HG03196 (cell line): Measurements from ENCODE around the gene GNA15.

Experiments used
- ATAC-seq: cut with Tn5 transposase; IDR thresholded peaks from one replicate; pipeline ENCODE4 v1.9.1; 2021; ENCODE audit not compliant: unreplicated experiment

The GNA15 gene

DNA sequence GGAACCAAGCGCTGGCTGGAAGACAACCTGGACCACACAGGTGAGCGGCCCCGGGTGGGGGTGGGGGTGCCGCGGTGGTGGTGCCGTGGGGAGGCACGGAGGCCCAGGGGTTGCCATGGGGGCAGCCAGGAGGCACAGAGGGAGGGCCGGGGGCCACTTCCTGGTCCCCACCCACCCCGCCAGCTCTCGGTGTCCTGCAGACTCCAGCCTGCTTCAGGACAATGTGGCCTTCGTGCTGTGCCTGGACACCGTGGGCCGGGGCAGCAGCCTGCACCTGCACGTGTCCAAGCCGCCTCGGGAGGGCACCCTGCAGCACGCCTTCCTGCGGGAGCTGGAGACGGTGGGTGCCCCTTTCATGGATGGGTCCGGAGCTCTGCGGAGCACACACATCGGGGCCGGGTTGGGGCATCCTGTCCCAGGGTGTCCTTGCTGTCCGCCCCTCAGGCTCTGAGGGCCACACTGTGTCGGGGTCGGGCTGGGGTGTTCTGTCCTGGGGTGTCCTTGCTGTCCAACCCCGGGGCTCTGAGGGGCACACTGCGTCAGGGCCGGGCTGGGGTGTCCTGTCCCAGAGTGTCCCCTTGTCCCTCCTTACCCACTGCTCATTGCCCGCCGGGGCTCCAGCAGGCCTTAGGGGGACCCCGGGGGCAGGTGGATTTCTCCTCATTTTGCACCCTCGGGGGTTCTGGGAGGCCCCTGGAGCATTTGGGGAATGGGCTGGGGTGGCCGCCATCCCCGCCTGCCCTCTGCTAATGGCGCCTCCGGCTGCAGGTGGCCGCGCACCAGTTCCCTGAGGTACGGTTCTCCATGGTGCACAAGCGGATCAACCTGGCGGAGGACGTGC lies 68.2 kb downstream of the GNA15 start:
- no peak for ATAC-seq

DNA sequence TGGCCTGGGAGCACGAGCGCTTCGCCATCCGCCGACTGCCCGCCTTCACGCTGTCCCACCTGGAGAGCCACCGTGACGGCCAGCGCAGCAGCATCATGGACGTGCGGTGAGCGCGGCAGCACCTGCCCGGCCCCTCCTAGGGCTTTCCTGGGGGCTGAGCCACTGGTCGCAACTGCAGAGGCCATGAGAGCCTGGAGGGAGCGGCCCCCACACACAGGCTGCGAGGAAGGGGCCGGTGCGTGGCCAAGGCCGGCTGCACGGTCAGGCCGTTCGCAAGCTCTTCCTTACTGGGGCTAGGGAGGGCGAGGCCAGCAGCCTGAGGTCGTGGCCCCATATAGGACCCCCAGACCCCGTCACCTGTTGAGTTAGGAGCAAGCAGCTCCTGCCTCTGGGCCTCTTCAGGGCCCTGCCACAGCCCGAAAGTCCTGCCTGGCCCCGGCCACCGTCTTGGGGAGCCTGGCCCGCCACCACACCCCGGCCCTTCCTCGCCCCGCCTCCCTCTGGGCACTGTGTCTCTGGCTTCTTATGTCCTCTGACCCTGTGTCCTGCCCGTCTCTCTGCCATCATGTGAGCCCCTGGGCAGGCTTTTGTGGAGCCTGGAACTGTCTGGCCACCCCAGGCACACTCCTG lies 68.9 kb downstream of the GNA15 start:
- ATAC-seq: no peak

DNA sequence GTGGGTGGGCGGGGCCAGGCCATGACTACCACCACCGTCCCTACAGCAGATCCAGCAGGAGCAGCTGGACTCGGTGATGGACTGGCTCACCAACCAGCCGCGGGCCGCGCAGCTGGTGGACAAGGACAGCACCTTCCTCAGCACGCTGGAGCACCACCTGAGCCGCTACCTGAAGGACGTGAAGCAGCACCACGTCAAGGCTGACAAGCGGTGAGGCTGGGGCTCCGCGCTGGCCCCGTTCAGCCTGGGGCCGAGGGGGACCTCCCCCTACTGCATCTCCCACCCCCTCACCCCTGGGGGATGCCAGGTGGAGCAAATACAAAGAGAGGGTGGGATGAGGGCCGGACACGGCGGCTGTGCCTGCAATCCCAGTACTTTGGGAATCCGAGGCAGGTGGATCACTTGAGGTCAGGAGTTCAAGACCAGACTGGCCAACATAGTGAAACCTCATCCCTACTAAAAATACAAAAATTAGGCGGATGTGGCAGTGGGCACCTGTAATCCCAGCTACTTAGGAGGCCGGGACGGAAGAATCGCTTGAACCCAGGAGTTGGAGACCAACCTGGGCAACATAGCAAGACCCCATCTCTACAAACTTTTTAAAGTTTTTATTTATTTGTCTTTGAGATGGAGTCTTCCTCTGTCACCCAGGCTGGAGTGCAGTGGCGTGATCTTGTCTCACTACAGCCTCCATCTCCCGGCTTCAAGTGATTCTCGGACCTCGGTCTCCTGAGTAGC lies 70.6 kb downstream of the GNA15 start:
- ATAC-seq: no peak

DNA sequence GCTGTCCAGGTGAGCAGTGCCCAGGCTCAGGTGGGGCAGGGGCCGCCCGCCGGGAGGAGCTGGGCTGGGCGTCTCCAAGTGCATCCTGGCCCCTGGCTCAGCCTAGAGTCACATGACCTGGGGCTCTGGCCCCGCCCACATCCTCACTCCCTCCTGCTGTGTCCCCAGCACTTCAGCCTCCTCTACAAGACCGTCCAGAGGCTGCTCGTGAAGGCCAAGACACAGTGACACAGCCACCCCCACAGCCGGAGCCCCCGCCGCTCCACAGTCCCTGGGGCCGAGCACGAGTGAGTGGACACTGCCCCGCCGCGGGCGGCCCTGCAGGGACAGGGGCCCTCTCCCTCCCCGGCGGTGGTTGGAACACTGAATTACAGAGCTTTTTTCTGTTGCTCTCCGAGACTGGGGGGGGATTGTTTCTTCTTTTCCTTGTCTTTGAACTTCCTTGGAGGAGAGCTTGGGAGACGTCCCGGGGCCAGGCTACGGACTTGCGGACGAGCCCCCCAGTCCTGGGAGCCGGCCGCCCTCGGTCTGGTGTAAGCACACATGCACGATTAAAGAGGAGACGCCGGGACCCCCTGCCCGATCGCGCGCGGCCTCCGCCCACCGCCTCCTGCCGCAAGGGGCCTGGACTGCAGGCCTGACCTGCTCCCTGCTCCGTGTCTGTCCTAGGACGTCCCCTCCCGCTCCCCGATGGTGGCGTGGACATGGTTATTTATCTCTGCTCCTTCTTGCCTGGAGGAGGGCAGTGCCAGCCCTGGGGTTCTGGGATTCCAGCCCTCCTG lies 71.8 kb downstream of the GNA15 start:
- ATAC-seq: no peak

DNA sequence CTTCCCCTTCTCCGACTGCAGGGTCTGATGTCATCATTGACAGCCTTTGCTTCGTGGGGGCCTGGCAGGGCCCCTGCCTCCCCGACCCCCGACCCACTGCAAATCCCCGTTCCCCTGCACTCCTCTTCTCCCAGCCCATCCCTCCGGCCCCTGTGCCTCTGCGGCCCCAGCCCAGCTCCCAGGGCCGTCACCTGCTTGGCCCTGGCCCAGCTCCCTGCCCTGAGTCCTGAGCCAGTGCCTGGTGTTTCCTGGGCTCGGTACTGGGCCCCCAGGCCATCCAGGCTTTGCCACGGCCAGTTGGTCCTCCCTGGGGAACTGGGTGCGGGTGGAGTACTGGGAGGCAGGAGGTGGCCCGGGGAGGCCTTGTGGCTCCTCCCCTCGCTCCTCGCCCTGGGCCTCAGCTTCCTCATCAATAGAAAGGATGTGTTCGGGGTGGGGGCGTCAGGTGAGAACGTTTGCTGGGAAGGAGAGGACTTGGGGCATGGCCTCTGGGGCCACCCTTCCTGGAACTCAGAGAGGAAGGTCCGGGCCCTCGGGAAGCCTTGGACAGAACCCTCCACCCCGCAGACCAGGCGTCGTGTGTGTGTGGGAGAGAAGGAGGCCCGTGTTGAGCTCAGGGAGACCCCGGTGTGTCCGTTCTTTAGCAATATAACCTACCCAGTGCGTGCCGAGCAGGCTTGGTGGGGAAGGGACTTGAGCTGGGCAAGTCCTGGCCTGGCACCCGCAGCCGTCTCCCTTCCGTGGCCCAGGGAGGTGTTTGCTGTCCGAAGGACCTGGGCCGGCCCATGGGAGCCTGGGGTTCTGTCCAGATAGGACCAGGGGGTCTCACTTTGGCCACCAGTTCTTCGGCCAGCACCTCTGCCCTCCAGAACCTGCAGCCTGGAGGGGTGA lies 72.7 kb downstream of the GNA15 start:
- ATAC-seq: no peak

DNA sequence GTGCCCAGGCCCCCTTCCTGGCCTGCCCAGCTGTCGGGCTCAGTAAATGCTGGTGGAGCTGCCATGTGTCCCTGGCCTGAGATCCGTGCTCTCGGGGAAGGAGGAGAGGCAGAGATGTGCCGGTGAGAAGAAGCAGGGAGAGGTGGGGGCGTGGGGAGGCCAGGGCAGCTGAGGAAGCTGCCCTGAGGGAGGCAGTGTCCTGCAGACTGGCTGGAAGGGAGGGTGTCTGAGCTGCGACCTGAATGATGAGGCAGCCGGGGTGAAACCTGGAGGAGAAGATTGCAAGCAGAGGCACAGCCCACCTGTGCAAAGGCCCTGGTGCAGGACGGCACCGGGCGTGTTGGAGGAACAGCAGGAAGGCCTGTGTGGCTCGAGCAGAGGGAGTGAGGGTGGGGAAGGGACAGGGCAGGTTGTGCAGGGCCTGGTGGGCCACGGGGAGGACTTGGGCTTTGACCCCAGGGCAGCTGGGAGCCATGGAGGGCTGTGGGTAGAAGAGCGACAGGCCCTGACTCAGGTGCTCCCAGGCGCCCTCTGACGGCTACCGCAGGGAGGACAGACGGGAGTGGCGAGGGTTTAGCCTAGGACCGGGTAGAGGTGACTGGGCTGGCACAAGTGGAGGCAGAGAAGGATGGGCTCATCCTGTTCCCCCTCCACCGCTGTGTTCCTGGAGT lies 74.6 kb downstream of the GNA15 start:
- ATAC-seq: no peak

DNA sequence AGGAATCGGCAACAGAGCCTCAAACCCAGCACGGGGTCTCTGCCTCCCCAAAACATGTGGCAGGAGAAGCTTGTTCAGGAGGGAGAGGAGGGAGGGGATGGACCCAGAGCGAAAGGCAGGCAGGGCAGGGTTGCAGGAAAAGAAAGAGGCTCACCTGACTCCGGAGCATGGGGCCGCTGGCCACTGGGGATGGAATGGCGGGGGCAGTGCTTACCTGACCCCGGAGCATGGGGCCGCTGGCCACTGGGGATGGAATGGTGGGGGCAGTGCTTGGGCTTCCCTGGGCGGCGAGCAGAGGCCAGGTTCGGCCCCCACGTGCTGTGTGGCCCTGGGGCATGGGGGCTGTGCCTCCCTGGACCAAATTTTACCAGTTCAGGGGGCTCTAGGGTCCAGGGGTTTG lies 75.4 kb downstream of the GNA15 start:
- no peak for ATAC-seq

DNA sequence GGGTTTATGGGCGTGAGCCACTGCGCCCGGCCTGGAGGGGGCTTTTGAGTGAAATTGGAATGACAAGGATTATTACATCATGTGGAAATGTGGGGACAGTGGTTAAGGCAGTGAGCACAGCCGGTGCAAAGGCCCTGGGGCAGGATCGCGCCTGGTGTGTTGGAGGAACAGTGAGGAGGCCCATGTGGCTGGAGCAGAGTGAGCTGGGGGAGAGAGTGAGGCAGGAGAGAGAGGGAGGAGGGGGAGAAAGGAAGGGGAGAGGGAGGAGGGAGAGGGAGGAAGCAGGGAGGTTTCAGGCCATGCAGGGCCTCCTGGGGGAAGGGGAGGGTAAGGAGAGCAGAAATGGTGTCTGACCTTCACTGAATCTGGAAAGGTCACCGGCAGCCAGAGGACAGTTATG lies 77.3 kb downstream of the GNA15 start:
- no peak for ATAC-seq
